ENCODE results near the gene DUSP9. TPM values are rescaled to one million over a fixed set of nuclear protein-coding genes. Genes with fewer than 3 reads are reported as not detected.

Gene DUSP9
- total RNA-seq, 4 donors from 2014 or later: 0.22 to 0.38 (median 0.34) TPM; not detected in 1

DNA sequence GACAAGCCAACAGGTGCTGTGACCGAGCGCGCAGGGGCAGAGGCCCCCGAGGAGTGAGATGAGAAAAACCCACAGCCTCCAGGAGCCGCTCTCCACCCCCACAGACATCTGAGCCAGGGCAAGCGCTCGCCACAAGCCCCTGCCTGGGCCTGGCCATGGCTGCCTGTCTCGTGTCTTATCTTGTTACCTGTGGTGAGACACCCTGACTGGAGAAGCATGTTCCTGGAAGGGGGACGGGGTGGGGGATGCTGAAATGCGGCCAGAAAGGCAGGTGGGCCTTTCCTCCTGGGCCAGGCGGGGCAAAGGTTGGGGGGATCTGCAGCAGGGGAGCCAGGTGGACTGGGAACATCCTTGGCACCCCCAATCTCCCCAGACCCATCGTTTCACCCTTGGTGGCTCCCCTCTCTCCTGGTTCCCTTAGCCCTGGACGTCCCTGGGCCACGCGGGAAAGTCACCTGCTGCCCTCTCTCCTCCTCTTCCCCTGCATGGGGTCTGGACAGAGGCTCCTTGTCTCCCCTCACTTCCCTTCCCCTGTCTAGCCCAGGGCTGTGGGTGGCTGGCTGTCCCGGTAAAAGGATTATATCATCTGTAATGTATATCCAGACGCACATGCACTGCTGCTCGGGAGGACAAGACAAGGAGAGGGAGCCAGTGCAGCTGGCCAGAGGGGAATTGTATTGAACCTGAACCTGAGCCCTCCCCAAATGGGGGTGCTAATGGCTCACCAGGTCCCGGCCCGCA, 8.4 kb upstream of the DUSP9 start:
- TF ChIP-seq, protein P1, sequence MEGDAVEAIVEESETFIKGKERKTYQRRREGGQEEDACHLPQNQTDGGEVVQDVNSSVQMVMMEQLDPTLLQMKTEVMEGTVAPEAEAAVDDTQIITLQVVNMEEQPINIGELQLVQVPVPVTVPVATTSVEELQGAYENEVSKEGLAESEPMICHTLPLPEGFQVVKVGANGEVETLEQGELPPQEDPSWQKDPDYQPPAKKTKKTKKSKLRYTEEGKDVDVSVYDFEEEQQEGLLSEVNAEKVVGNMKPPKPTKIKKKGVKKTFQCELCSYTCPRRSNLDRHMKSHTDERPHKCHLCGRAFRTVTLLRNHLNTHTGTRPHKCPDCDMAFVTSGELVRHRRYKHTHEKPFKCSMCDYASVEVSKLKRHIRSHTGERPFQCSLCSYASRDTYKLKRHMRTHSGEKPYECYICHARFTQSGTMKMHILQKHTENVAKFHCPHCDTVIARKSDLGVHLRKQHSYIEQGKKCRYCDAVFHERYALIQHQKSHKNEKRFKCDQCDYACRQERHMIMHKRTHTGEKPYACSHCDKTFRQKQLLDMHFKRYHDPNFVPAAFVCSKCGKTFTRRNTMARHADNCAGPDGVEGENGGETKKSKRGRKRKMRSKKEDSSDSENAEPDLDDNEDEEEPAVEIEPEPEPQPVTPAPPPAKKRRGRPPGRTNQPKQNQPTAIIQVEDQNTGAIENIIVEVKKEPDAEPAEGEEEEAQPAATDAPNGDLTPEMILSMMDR (IDR thresholded peaks at IDR 0.05; ENCODE audit: low read depth): no peak

- TF ChIP-seq, protein P1 (IDR thresholded peaks at IDR 0.05; ENCODE audit: low read depth): no peak
Observed at GRCh38 chrX:153639177-153640044, 7.6 kb upstream of the DUSP9 start.

GRCh38 chrX:153640045-153640686, 6.8 kb upstream of the DUSP9 start:
- TF ChIP-seq, protein P1 (IDR thresholded peaks at IDR 0.05; ENCODE audit: low read depth): no peak

DNA sequence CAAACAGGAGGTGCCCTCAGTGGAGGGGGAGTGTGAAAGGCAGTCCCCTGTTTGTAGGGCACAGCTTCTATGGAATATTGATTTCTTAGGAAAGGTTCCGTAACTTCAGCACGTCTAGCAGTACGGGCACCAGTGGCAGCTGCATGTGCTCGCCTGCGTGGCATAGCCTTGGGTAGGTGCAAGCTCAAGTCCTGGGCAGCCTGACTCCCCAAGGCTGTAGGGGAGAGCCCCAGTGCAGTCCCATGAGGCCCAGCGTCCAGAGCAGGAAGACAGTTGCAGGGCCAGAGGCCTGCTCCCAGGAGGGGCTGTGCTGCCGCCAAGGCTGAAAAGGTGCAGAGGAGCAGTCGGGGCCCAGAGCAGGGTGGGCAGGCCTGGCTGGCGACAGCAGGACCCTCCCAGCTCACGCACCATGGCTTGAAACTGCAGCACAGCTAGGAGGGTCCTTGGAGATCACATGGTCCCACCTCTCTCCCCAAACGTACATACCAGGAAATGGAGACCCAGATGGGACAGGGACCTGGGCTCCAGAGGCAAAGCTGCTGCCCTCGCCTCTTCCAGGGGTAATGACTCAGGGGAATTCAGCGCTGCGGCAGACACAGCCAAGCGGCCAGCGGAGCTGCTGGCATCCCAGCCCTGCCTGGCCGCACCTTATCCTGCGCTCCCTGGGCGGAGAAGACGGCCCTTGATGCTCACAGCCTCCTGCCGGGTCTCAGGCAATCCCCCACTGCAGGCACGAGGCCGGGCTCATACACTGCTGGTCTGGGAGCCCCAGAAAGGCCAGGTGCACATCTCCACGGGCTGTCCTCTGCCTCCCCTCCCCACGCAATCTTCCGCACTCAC, 6.0 kb upstream of the DUSP9 start:
- TF ChIP-seq, protein P1 (IDR thresholded peaks at IDR 0.05; ENCODE audit: low read depth): no peak

- TF ChIP-seq, protein P1 (IDR thresholded peaks at IDR 0.05; ENCODE audit: low read depth): no peak
Observed at GRCh38 chrX:153641627-153642026, 5.4 kb upstream of the DUSP9 start.

GRCh38 chrX:153642051-153642654, 4.8 kb upstream of the DUSP9 start:
- TF ChIP-seq, protein P1 (IDR thresholded peaks at IDR 0.05; ENCODE audit: low read depth): no peak
